Vagina (tissue), 2 donors: ENCODE data around the gene FKBP1C.

Experiments
- CTCF ChIP-seq, 3 experiments: fragments of 450-650 bp in 2 of 3; fragments of 200-600 bp in 1 of 3; sonication (generic) in 1 of 3; IDR thresholded peaks; one replicate each; pipeline ENCODE4 v1.5.1; 2017 to 2019; ENCODE audit warnings: antibody characterized with exemption in 3 of 3, mild to moderate bottlenecking in 2 of 3, moderate library complexity in 2 of 3
- POLR2AphosphoS5 ChIP-seq, 2 donors: sonication (generic); formaldehyde crosslinking; IDR thresholded peaks; one replicate each; pipeline ENCODE4 v1.9.0; 2017; ENCODE audit warnings: antibody characterized with exemption in 2 of 2, mild to moderate bottlenecking in 2 of 2, low read depth in 1 of 2; ENCODE audit not compliant: insufficient read depth in 1 of 2

GRCh38 chr6:63259153-63259552, 47.9 kb downstream of the FKBP1C start:
- no peak for TF ChIP-seq CTCF (IDR thresholded peaks at IDR 0.05)
- no peak for TF ChIP-seq POLR2AphosphoS5 (IDR thresholded peaks at IDR 0.05; ENCODE audit: insufficient read depth in 1 of 2, low read depth in 1 of 2)
